Spinal cord (tissue), 10 donors: ENCODE results near the gene WDR76. TPM values are rescaled to one million over a fixed set of nuclear protein-coding genes. Genes with fewer than 3 reads are reported as not detected.

ENCODE experiments used
- DNase-seq, 6 donors: peaks; one replicate each; pipeline versions ENCODE4 v3.0.0 to v3.0.0-alpha.2; 2013 to 2015; ENCODE audit warnings: low spot score in 6 of 6, low read depth in 4 of 6
- H3K27ac ChIP-seq: one replicate; pipeline ENCODE4 v1.5.1; 2013; ENCODE audit warnings: low read depth, low read length, control low read depth
- H3K27me3 ChIP-seq: one replicate; pipeline ENCODE4 v1.6.1; 2013; ENCODE audit warnings: low read length; ENCODE audit not compliant: control insufficient read depth, insufficient read depth
- H3K36me3 ChIP-seq: one replicate; pipeline ENCODE4 v1.6.1; 2013; ENCODE audit warnings: low read length; ENCODE audit not compliant: control insufficient read depth, insufficient read depth
- H3K4me1 ChIP-seq: one replicate; pipeline ENCODE4 v1.6.1; 2013; ENCODE audit warnings: low read length; ENCODE audit not compliant: control insufficient read depth, insufficient read depth
- H3K4me3 ChIP-seq: one replicate; pipeline ENCODE4 v1.5.1; 2013; ENCODE audit warnings: low read depth, low read length, control low read depth
- H3K9me3 ChIP-seq: one replicate; pipeline ENCODE4 v1.6.1; 2013; ENCODE audit warnings: low read length; ENCODE audit not compliant: control insufficient read depth, insufficient read depth
- WGBS: methylation state at CpG from one replicate; pipeline ENCODE4 v1.1.5; 2013; ENCODE audit warnings: missing lambda C conversion rate; ENCODE audit not compliant: insufficient coverage; 5-methylcytosine and 5-hydroxymethylcytosine counted together
- polyA plus RNA-seq, 2 donors: library from polyadenylated mRNA; unstranded; fragments of 120-200 nt; gene quantifications; one replicate each; pipeline ENCODE4 v1.2.1, GENCODE V29; 2013; ENCODE audit not compliant: insufficient read length in 2 of 2
- total RNA-seq, 2 donors: library from RNA; depleted of rRNA in 1 of 2; stranded (reverse); fragments of 120-200 nt in 1 of 2; fragments of >200 nt in 1 of 2; gene quantifications; one replicate each; pipeline versions ENCODE4 v1.2.3 to v1.2.4, GENCODE V29; 2013 to 2014
- donor health status: healthy.

Gene WDR76
- total and polyA plus RNA-seq, 4 donors = 10.1 to 10.8 (median 10.8) TPM

DNA sequence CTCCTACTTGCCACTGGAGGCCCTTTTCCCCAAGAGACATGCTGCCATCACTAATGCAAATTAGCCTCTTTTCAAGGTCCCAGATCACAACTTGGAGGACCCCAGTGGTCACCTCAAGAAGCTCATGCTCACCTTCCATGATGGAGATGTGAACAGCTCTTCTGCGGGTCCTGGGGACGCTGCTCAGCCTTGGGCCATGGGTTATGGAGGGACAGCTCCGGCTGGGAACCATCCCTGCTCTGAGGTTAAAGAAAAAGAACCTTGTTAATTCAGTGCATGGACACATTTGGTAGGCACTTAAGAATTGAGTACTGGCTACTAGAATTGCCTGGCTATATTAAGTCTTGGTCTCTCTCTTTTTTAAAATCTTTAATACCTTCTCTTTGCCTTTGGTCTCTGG is 56.8 kb downstream of the WDR76 start:
- no peak for DNase-seq
- Histone ChIP-seq H3K4me1 (peaks cover 7% of the 10 kb centered on the region), H3K9me3 (no peaks in the 10 kb centered on the region), H3K36me3 (peaks cover 14% of the 10 kb centered on the region), H3K27ac (no peak overlapping the region), H3K27me3 (no peaks in the 10 kb centered on the region), H3K4me3 (no peak overlapping the region)
- WGBS = 97% methylated on average over 3 of the region's 3 CpGs

DNA sequence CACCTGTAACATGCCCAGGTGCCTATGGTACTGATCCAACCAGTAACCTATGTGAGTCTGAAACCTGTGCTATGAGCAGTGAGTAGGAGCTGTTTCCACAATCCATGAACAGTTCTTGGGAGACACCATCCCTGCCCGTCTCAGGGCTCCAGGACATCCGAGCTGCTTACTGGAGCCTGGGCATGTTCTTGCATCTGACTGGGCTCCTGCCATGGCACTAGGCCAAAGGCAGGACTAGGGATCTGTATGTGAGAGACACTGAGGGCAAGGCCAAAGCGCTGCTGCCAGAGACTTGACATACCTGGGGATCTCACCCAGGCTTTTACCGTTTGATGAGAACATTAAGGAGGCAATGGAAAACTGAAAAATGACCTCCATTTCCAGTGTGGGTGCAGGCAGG is 59.8 kb downstream of the WDR76 start:
- Histone ChIP-seq H3K4me3 (no peak overlapping the region), H3K9me3 (no peaks in the 10 kb centered on the region), H3K27me3 (no peaks in the 10 kb centered on the region), H3K4me1 (no peaks in the 10 kb centered on the region), H3K27ac (no peak overlapping the region), H3K36me3 (peaks cover 11% of the 10 kb centered on the region)
- DNase-seq = no peak
- WGBS = 88% methylated on average over 4 of the region's 4 CpGs

- no peak overlapping the region for H3K27ac ChIP-seq
- H3K4me1 ChIP-seq = no peaks in the 10 kb centered on the region
- 91% methylated on average over 3 of the region's 5 CpGs for WGBS
- no peaks in the 10 kb centered on the region for H3K9me3 ChIP-seq
- no peak overlapping the region for H3K4me3 ChIP-seq
- no peak for DNase-seq
- H3K27me3 ChIP-seq = no peaks in the 10 kb centered on the region
- H3K36me3 ChIP-seq = peaks cover 8% of the 10 kb centered on the region
These were observed 61.1 kb downstream of the WDR76 start for GRCh38 chr15:43887901-43888300.

- Histone ChIP-seq H3K27me3 (no peaks in the 10 kb centered on the region), H3K9me3 (no peaks in the 10 kb centered on the region), H3K36me3 (peaks cover 3% of the 10 kb centered on the region), H3K4me1 (no peaks in the 10 kb centered on the region), H3K4me3 (no peak overlapping the region), H3K27ac (no peak overlapping the region)
- DNase-seq = no peak
- WGBS = 100% methylated on average over 3 of the region's 3 CpGs
These were observed 62.2 kb downstream of the WDR76 start for GRCh38 chr15:43889042-43889441.

- H3K27ac ChIP-seq = no peak overlapping the region
- H3K4me1 ChIP-seq = peaks cover 4% of the 10 kb centered on the region
- H3K9me3 ChIP-seq = no peaks in the 10 kb centered on the region
- DNase-seq = no peak
- H3K4me3 ChIP-seq = no peak overlapping the region
- WGBS = 76% methylated on average over 1 of the region's 1 CpG
- peaks cover 7% of the 10 kb centered on the region for H3K36me3 ChIP-seq
- H3K27me3 ChIP-seq = no peaks in the 10 kb centered on the region
These were observed 67.2 kb downstream of the WDR76 start for GRCh38 chr15:43893956-43894355.

DNA sequence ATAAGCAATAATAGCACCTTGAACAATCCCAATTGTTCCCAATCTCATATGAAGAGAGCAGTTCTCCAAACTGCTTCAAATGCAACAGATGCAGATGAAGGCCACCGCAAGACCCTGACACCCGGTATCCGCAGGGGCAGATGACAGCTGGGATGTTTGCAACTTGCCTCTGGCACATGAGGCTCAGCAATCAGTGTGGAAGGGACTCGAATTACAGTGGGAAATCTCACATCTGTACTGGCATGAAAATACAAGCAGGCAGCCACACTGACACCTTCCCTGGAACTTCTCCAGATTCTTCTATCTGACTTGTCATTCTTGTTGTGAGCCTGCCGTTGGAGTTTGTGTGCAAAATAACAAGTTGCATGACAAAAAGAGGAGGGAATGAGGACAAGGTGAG is 68.8 kb downstream of the WDR76 start:
- Histone ChIP-seq H3K9me3 (no peaks in the 10 kb centered on the region), H3K4me1 (peaks cover 16% of the 10 kb centered on the region)
- DNase-seq = no peak

DNA sequence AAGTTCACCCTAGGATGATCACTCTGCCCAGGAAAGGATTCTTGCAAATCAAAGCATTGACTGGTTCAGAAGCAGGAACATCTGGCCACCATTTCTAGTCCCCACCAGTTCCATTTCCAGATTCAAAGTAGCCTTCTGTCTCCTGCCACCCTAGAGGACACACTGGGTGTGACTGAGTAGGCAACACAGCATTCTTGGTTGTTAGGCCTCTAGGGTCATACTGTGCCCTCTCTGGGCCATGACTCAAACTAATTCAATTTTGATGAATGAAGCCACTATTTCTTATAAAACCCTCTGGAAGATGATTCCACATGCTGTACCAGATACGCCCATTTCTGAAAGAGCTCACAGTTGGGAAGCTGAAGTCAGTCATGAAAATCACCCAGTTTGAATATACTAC is 69.7 kb downstream of the WDR76 start:
- Histone ChIP-seq H3K27ac (peak overlapping the region; percentile 25), H3K27me3 (no peaks in the 10 kb centered on the region), H3K36me3 (peaks cover 14% of the 10 kb centered on the region), H3K4me3 (no peak overlapping the region), H3K9me3 (no peaks in the 10 kb centered on the region), H3K4me1 (peaks cover 19% of the 10 kb centered on the region)
- WGBS = no CpG with 5 or more reads among the region's 1 CpG
- no peak for DNase-seq

More for the DNA sequence above, 68.8 kb downstream of the WDR76 start:
- Histone ChIP-seq H3K4me3 (no peak overlapping the region), H3K27ac (no peak overlapping the region), H3K36me3 (peaks cover 11% of the 10 kb centered on the region), H3K27me3 (no peaks in the 10 kb centered on the region)
- whole genome bisulfite sequencing = 90% methylated on average over 3 of the region's 5 CpGs

- Histone ChIP-seq H3K4me3 (no peak overlapping the region), H3K9me3 (no peaks in the 10 kb centered on the region), H3K27me3 (no peaks in the 10 kb centered on the region), H3K27ac (no peak overlapping the region), H3K36me3 (peaks cover 11% of the 10 kb centered on the region), H3K4me1 (peaks cover 26% of the 10 kb centered on the region)
- peak in 3 of 6 donors; percentile 27 to 90 (median 32) for DNase-seq
- 50% methylated on average over 1 of the region's 2 CpGs for WGBS
These were observed 72.1 kb downstream of the WDR76 start for GRCh38 chr15:43898891-43899290.

GRCh38 chr15:43899928-43900327 is 73.1 kb downstream of the WDR76 start:
- 87% methylated on average over 5 of the region's 5 CpGs for WGBS
- Histone ChIP-seq H3K27ac (no peak overlapping the region), H3K36me3 (peaks cover 10% of the 10 kb centered on the region), H3K4me1 (peaks cover 30% of the 10 kb centered on the region), H3K4me3 (no peak overlapping the region), H3K9me3 (no peaks in the 10 kb centered on the region), H3K27me3 (no peaks in the 10 kb centered on the region)
- DNase-seq = no peak

- no peaks in the 10 kb centered on the region for H3K27me3 ChIP-seq
- 83% methylated on average over 1 of the region's 1 CpG for WGBS
These were observed 74.2 kb downstream of the WDR76 start for GRCh38 chr15:43900996-43901395.

More at GRCh38 chr15:43900996-43901395, 74.2 kb downstream of the WDR76 start:
- Histone ChIP-seq H3K4me1 (peaks cover 30% of the 10 kb centered on the region), H3K36me3 (peaks cover 14% of the 10 kb centered on the region), H3K9me3 (no peaks in the 10 kb centered on the region), H3K4me3 (no peak overlapping the region), H3K27ac (no peak overlapping the region)
- no peak for DNase-seq
